Measurements from ENCODE around the gene DNMT3L.

GRCh38 chr21:44263768-44264167 is 2.1 kb upstream of the DNMT3L start:
- no peak for TF ChIP-seq CTCF (conservative IDR thresholded peaks at IDR 0.05; ENCODE audit: low read length)
- TF ChIP-seq EZH2phosphoT487 (IDR thresholded peaks at IDR 0.05; ENCODE audit: borderline replicate concordance, low read depth, low read length) = no peak
